ENCODE measurements around the gene CCDC88C.
"Not testable (repeated sequence)": the region's sequence is repeated elsewhere in the genome, so short reads cannot be mapped to it uniquely, and the experiment has no call there.

DNA sequence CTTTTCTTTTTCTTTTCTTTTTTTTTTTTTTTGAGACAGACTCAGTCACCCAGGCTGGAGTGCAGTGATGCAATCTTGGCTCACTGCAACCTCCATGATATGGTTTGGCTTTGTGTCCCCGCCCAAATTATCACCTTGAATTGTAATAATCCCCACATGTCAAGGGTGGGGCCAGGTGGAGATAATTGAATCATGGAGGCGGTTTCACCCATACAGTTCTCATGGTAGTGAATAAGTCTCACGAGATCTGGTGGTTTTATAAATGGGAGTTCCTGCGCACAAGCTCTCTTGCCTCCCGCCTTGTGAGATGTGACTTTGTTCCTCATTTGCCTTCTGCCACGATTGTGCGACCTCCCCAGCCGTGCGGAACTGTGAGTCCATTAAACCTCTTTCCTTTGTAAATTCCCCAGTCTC is 7.9 kb upstream of the CCDC88C start:
- TF ChIP-seq, protein P1, sequence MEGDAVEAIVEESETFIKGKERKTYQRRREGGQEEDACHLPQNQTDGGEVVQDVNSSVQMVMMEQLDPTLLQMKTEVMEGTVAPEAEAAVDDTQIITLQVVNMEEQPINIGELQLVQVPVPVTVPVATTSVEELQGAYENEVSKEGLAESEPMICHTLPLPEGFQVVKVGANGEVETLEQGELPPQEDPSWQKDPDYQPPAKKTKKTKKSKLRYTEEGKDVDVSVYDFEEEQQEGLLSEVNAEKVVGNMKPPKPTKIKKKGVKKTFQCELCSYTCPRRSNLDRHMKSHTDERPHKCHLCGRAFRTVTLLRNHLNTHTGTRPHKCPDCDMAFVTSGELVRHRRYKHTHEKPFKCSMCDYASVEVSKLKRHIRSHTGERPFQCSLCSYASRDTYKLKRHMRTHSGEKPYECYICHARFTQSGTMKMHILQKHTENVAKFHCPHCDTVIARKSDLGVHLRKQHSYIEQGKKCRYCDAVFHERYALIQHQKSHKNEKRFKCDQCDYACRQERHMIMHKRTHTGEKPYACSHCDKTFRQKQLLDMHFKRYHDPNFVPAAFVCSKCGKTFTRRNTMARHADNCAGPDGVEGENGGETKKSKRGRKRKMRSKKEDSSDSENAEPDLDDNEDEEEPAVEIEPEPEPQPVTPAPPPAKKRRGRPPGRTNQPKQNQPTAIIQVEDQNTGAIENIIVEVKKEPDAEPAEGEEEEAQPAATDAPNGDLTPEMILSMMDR (IDR thresholded peaks at IDR 0.05), result not testable (repeated sequence)
- TF ChIP-seq POLR2A, EP300 (IDR thresholded peaks at IDR 0.05): not testable (repeated sequence)

Measured in upper lobe of left lung (tissue), 4 donors.